Liver (tissue), 9 donors: ENCODE measurements around the gene GALNT17. TPM values are rescaled to one million over a fixed set of nuclear protein-coding genes. Genes with fewer than 3 reads are reported as not detected.

Source experiments
- DNase-seq: peaks from one replicate; pipeline ENCODE4 v3.0.0-alpha.2; 2017; ENCODE audit warnings: low spot score
- H3K27ac ChIP-seq, 2 donors: one replicate each; pipeline ENCODE4 v1.7.0; 2013; ENCODE audit warnings: inconsistent platforms in 2 of 2, low read length in 2 of 2, control low read depth in 1 of 2, low read depth in 1 of 2, mild to moderate bottlenecking in 1 of 2
- H3K27me3 ChIP-seq, 4 donors: one replicate each; pipeline versions ENCODE4 v1.6.1 to v1.7.0; 2013; ENCODE audit warnings: low read length in 3 of 4, inconsistent platforms in 1 of 4, mild to moderate bottlenecking in 1 of 4, moderate library complexity in 1 of 4; ENCODE audit not compliant: control insufficient read depth in 4 of 4, insufficient read depth in 4 of 4
- H3K36me3 ChIP-seq, 4 donors: one replicate each; pipeline versions ENCODE4 v1.6.1 to v1.7.0; 2013; ENCODE audit warnings: low read length in 3 of 4, mild to moderate bottlenecking in 3 of 4, low read depth in 1 of 4, moderate library complexity in 1 of 4; ENCODE audit not compliant: control insufficient read depth in 4 of 4, insufficient read depth in 3 of 4
- H3K4me1 ChIP-seq, 4 donors: one replicate each; pipeline versions ENCODE4 v1.6.1 to v1.7.0; 2013; ENCODE audit warnings: low read length in 3 of 4, mild to moderate bottlenecking in 3 of 4, moderate library complexity in 1 of 4; ENCODE audit not compliant: control insufficient read depth in 4 of 4, insufficient read depth in 4 of 4
- H3K4me3 ChIP-seq, 3 donors: one replicate each; pipeline versions ENCODE4 v1.6.1 to v1.7.0; 2013; ENCODE audit warnings: low read length in 3 of 3, control low read depth in 1 of 3, low read depth in 1 of 3, mild to moderate bottlenecking in 1 of 3
- H3K9ac ChIP-seq, 2 donors: one replicate each; pipeline ENCODE4 v1.7.0; 2013; ENCODE audit warnings: low read length in 2 of 2, mild to moderate bottlenecking in 2 of 2, moderate library complexity in 2 of 2, control low read depth in 1 of 2, low read depth in 1 of 2
- H3K9me3 ChIP-seq, 4 donors: one replicate each; pipeline versions ENCODE4 v1.6.1 to v1.7.0; 2013; ENCODE audit warnings: low read length in 3 of 4; ENCODE audit not compliant: control insufficient read depth in 4 of 4
- EGR1 ChIP-seq, 2 donors: IDR thresholded peaks; 2 replicates each; pipeline ENCODE4 v1.6.1; 2016 to 2018; ENCODE audit warnings: antibody characterized with exemption in 2 of 2, low read depth in 2 of 2
- FOXA1 ChIP-seq: IDR thresholded peaks from 2 replicates; pipeline ENCODE4 v1.6.1; 2016; ENCODE audit warnings: antibody characterized with exemption
- GABPA ChIP-seq, 2 donors: IDR thresholded peaks in 1 of 2; conservative IDR thresholded peaks in 1 of 2; 2 replicates each; pipeline ENCODE4 v1.6.1; 2016; ENCODE audit warnings: antibody characterized with exemption in 2 of 2, mild to moderate bottlenecking in 1 of 2, moderate library complexity in 1 of 2
- HNF4A ChIP-seq, 2 donors: conservative IDR thresholded peaks; 2 replicates each; pipeline ENCODE4 v1.6.1; 2016; ENCODE audit warnings: antibody characterized with exemption in 2 of 2, mild to moderate bottlenecking in 2 of 2
- HNF4G ChIP-seq: IDR thresholded peaks from 2 replicates; pipeline ENCODE4 v1.6.1; 2016; ENCODE audit warnings: antibody characterized with exemption
- JUND ChIP-seq, 2 donors: IDR thresholded peaks; 2 replicates each; pipeline ENCODE4 v1.6.1; 2016; ENCODE audit warnings: antibody characterized with exemption in 2 of 2
- RAD21 ChIP-seq, 2 donors: IDR thresholded peaks; 2 replicates each; pipeline ENCODE4 v1.6.1; 2016; ENCODE audit warnings: antibody characterized with exemption in 2 of 2, mild to moderate bottlenecking in 2 of 2
- RXRA ChIP-seq, 2 donors: IDR thresholded peaks; 2 replicates each; pipeline ENCODE4 v1.6.1; 2017 to 2018; ENCODE audit warnings: antibody characterized with exemption in 2 of 2, mild to moderate bottlenecking in 1 of 2
- SP1 ChIP-seq: IDR thresholded peaks from 2 replicates; pipeline ENCODE4 v1.6.1; 2018; ENCODE audit warnings: antibody characterized with exemption, mild to moderate bottlenecking
- TAF1 ChIP-seq: conservative IDR thresholded peaks from 2 replicates; pipeline ENCODE4 v1.6.1; 2016; ENCODE audit warnings: antibody characterized with exemption, mild to moderate bottlenecking
- WGBS: extraction: QIAGEN DNeasy Blood & Tissue Kit; methylation state at CpG from one replicate; pipeline ENCODE4 v1.1.7; 2013; 5-methylcytosine and 5-hydroxymethylcytosine counted together
- polyA plus RNA-seq, 2 donors: library from polyadenylated mRNA; stranded (reverse) in 1 of 2; unstranded in 1 of 2; fragments of 200-250 nt in 1 of 2; fragments of >200 nt in 1 of 2; fragmentation: Nextera tagmentation in 1 of 2; extraction: Ambion mirVana in 1 of 2; gene quantifications; one replicate each; pipeline versions ENCODE4 v1.2.1 to v1.2.3, GENCODE V29; 2013 to 2015
- total RNA-seq, 2 donors: library from RNA; depleted of rRNA; stranded (reverse); fragments of >200 nt; gene quantifications; one replicate each; pipeline ENCODE4 v1.2.3, GENCODE V29; 2014
- TF ChIP-seq, protein P1 (sequence below): IDR thresholded peaks from 2 replicates; pipeline ENCODE4 v1.6.1; 2016; ENCODE audit warnings: antibody characterized with exemption
- TF ChIP-seq, protein P2 (sequence below): IDR thresholded peaks from 2 replicates; pipeline ENCODE4 v1.6.1; 2016; ENCODE audit warnings: antibody characterized with exemption
- TF ChIP-seq, protein P3 (sequence below): IDR thresholded peaks from 2 replicates; pipeline ENCODE4 v1.6.1; 2016; ENCODE audit warnings: antibody characterized with exemption
- TF ChIP-seq, protein P4 (sequence below): fragments of 150-350 bp; IDR thresholded peaks from 2 replicates; pipeline ENCODE4 v1.5.1; 2017; ENCODE audit warnings: improper control_type of control experiment, low read depth, low read length; ENCODE audit not compliant: missing input control
- donor health status: healthy.
- donor health status: healthy.
- donor health status: healthy.
- donor health status: healthy.
- donor health status: healthy.

Gene GALNT17
- total and polyA plus RNA-seq, 4 donors: 0.10 to 0.42 (median 0.37) TPM; not detected in 1

DNA sequence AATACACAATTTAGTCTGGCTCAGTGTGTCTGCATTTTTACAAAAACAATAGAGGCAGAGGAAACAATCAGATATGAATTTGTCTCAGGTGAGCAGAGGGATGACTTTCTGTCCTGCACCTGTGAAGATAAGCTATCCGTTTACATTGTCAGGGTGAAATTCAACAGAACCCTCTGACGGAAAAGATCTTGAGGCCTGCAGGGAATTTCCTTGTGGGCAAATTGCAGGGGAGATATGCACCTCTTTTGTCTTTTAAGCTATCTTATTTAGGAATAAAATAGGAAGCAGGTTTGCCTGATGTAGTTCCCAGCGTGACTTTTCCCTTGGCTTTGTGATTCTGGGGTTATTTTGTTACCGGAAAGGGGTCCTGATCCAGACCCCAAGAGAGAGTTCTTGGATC, 325.1 kb downstream of the GALNT17 start:
- no peak overlapping the region for H3K9ac ChIP-seq
- WGBS: 52% methylated on average over 4 of the region's 4 CpGs
- H3K27ac ChIP-seq: no peak overlapping the region
- no peaks in the 10 kb centered on the region for H3K27me3 ChIP-seq
- TF ChIP-seq, protein P1, sequence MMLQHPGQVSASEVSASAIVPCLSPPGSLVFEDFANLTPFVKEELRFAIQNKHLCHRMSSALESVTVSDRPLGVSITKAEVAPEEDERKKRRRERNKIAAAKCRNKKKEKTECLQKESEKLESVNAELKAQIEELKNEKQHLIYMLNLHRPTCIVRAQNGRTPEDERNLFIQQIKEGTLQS: no peak
- TF ChIP-seq SP1: no peak
- no peak overlapping the region for H3K4me3 ChIP-seq
- no peaks in the 10 kb centered on the region for H3K36me3 ChIP-seq
- DNase-seq: no peak
- no peaks in the 10 kb centered on the region for H3K9me3 ChIP-seq
- H3K4me1 ChIP-seq: no peaks in the 10 kb centered on the region

DNA sequence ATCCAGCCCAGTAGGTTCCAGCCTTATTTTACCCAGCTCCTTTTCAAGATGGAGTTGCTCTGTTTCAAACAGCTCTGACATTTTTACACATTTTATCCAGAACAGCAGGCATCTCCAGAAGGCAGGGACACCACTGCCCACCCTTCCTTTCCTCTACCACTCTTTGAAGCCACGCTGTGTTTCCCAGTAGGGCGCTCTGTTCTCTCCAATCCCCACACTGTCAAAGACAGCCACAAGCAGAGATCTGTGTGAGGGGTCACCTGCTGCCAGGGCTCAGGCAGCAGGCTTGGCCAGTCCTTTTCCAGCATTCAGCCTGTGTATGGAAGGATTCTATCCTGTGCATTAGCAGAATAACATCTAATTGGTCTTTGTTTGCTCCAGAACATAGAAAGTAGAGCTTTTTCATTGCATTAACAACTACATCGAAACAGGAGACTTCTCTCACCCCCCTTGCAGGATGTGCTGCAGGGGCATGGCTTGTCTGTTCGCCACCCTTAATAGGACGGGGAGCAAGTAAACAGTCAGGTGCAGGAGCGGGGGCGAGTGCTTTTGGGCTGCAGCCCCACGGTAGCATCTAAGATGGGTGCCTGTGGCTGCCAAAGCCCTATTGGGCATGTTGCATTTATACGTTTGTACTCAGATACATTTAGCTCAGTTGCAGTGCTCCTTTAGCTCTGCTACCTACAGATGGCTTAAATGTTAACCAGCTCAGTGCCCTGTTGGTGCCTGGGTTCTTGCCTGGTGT, 326.1 kb downstream of the GALNT17 start:
- H3K36me3 ChIP-seq: no peaks in the 10 kb centered on the region
- no peaks in the 10 kb centered on the region for H3K4me1 ChIP-seq
- no peak overlapping the region for H3K9ac ChIP-seq
- H3K4me3 ChIP-seq: no peak overlapping the region
- no peak for DNase-seq
- no peaks in the 10 kb centered on the region for H3K9me3 ChIP-seq
- no peaks in the 10 kb centered on the region for H3K27me3 ChIP-seq
- no peak overlapping the region for H3K27ac ChIP-seq
- WGBS: 30% methylated on average over 9 of the region's 9 CpGs
- TF ChIP-seq RAD21 (IDR thresholded peaks at IDR 0.05) (no peak), EGR1 (IDR thresholded peaks at IDR 0.05; ENCODE audit: low read depth in 2 of 2) (no peak), FOXA1 (no peak), GABPA (IDR thresholded peaks at IDR 0.05 in 1 of 2, conservative IDR thresholded peaks at IDR 0.05 in 1 of 2) (no peak)
- TF ChIP-seq, protein P2, sequence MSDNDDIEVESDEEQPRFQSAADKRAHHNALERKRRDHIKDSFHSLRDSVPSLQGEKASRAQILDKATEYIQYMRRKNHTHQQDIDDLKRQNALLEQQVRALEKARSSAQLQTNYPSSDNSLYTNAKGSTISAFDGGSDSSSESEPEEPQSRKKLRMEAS: no peak
- TF ChIP-seq, protein P3, sequence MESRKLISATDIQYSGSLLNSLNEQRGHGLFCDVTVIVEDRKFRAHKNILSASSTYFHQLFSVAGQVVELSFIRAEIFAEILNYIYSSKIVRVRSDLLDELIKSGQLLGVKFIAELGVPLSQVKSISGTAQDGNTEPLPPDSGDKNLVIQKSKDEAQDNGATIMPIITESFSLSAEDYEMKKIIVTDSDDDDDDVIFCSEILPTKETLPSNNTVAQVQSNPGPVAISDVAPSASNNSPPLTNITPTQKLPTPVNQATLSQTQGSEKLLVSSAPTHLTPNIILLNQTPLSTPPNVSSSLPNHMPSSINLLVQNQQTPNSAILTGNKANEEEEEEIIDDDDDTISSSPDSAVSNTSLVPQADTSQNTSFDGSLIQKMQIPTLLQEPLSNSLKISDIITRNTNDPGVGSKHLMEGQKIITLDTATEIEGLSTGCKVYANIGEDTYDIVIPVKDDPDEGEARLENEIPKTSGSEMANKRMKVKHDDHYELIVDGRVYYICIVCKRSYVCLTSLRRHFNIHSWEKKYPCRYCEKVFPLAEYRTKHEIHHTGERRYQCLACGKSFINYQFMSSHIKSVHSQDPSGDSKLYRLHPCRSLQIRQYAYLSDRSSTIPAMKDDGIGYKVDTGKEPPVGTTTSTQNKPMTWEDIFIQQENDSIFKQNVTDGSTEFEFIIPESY: no peak
- TF ChIP-seq, protein P4, sequence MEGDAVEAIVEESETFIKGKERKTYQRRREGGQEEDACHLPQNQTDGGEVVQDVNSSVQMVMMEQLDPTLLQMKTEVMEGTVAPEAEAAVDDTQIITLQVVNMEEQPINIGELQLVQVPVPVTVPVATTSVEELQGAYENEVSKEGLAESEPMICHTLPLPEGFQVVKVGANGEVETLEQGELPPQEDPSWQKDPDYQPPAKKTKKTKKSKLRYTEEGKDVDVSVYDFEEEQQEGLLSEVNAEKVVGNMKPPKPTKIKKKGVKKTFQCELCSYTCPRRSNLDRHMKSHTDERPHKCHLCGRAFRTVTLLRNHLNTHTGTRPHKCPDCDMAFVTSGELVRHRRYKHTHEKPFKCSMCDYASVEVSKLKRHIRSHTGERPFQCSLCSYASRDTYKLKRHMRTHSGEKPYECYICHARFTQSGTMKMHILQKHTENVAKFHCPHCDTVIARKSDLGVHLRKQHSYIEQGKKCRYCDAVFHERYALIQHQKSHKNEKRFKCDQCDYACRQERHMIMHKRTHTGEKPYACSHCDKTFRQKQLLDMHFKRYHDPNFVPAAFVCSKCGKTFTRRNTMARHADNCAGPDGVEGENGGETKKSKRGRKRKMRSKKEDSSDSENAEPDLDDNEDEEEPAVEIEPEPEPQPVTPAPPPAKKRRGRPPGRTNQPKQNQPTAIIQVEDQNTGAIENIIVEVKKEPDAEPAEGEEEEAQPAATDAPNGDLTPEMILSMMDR: no peak

DNA sequence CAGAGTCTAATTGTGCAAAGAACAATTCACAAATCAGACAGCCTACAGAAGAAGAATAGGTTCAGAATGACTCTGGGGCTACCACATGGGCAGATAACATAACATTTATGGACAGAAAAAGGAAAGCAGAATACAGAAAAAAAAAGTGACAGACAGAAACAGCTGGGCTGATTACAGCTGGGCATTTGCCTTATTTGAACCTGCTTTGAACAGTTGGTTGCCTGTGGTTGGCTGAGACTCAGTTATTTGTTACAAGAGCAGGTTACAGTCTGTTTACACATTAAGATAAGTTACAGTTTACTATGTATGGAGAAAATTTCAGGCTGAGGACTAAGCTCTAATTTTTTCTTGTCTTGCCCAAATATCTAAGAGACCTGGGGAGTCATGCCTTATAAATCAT, 327.2 kb downstream of the GALNT17 start:
- Histone ChIP-seq H3K4me1 (no peaks in the 10 kb centered on the region), H3K27me3 (no peaks in the 10 kb centered on the region), H3K4me3 (no peak overlapping the region), H3K9ac (no peak overlapping the region), H3K36me3 (no peaks in the 10 kb centered on the region), H3K9me3 (no peaks in the 10 kb centered on the region), H3K27ac (no peak overlapping the region)
- no peak for DNase-seq
- no peak for TF ChIP-seq RXRA (IDR thresholded peaks at IDR 0.05)
- TF ChIP-seq, protein P1: no peak
- no peak for TF ChIP-seq EGR1 (IDR thresholded peaks at IDR 0.05; ENCODE audit: low read depth in 2 of 2)
- TF ChIP-seq HNF4G: no peak
- TF ChIP-seq JUND (IDR thresholded peaks at IDR 0.05): no peak
- TF ChIP-seq RAD21 (IDR thresholded peaks at IDR 0.05): no peak
- TF ChIP-seq HNF4A (conservative IDR thresholded peaks at IDR 0.05): no peak
- TF ChIP-seq TAF1: no peak
- TF ChIP-seq, protein P4: no peak
- TF ChIP-seq, protein P3: no peak
